PC-3 (cell line): Measurements from ENCODE around the gene PHRF1. TPM values are rescaled to one million over a fixed set of nuclear protein-coding genes. Genes with fewer than 3 reads are reported as not detected.

ENCODE experiments used
- ATAC-seq: fragments of 200-7000 bp; cut with Tn5 transposase; 2 replicates; pipeline ENCODE4 v1.9.1; 2020; ENCODE audit warnings: mild to moderate bottlenecking, moderate library complexity
- BruUV-seq: library from RNA; stranded (reverse); fragments of 400-500 nt; replicated peaks from 2 replicates; lab custom pipeline; 2021; lab: Mats Ljungman, UMichigan
- CTCF ChIA-PET: fragments of 300-600 bp; sonication (Branson Sonifier 250); formaldehyde crosslinking; loops from one replicate; lab custom pipeline; 2022; ENCODE audit warnings: antibody characterized with exemption; lab: Charles Lee
- POLR2A ChIA-PET: fragments of 300-600 bp; sonication (Branson Sonifier 250); formaldehyde crosslinking; loops from one replicate; lab custom pipeline; 2022; ENCODE audit warnings: antibody characterized with exemption; ENCODE audit not compliant: unreplicated experiment; lab: Charles Lee
- DNase-seq: peaks from one replicate; pipeline ENCODE4 v3.0.0-alpha.2; 2015
- H2AFZ ChIP-seq: fragments of 300-600 bp; sonication (generic); 2 replicates; pipeline ENCODE4 v1.6.0; 2016; ENCODE audit warnings: antibody characterized with exemption, low read length
- H3F3A ChIP-seq: fragments of 300-600 bp; sonication (generic); one replicate; pipeline ENCODE4 v1.6.0; 2017; ENCODE audit warnings: antibody characterized with exemption, low read length, control low read depth, mild to moderate bottlenecking; ENCODE audit not compliant: unreplicated experiment
- H3K27ac ChIP-seq: fragments of 300-600 bp; sonication (generic); 2 replicates; pipeline ENCODE4 v1.5.1; 2016; ENCODE audit warnings: mild to moderate bottlenecking, low read length
- H3K27me3 ChIP-seq: fragments of 300-600 bp; sonication (generic); 2 replicates; pipeline ENCODE4 v1.6.1; 2016; ENCODE audit warnings: low read length, mixed read lengths
- H3K36me3 ChIP-seq: fragments of 300-600 bp; sonication (generic); 2 replicates; pipeline ENCODE4 v1.6.1; 2016; ENCODE audit warnings: low read depth, mixed run types, low read length, mixed read lengths
- H3K4me1 ChIP-seq: fragments of 300-600 bp; sonication (generic); 2 replicates; pipeline ENCODE4 v1.5.1; 2016; ENCODE audit warnings: low read length; ENCODE audit not compliant: insufficient read depth
- H3K4me2 ChIP-seq: fragments of 300-600 bp; sonication (generic); 2 replicates; pipeline ENCODE4 v1.6.0; 2016; ENCODE audit warnings: low read length
- H3K4me3 ChIP-seq: fragments of 300-600 bp; sonication (generic); 2 replicates; pipeline ENCODE4 v1.5.1; 2016; ENCODE audit warnings: mild to moderate bottlenecking, low read length, mixed read lengths
- H3K79me2 ChIP-seq: fragments of 300-600 bp; sonication (generic); 2 replicates; pipeline ENCODE4 v1.6.1; 2017; ENCODE audit warnings: low read length, mixed read lengths
- H3K9ac ChIP-seq: fragments of 300-600 bp; sonication (generic); 2 replicates; pipeline ENCODE4 v1.6.0; 2016; ENCODE audit warnings: mild to moderate bottlenecking, low read length
- H3K9me2 ChIP-seq: fragments of 300-600 bp; sonication (generic); replicated peaks from 2 replicates; pipeline ENCODE4 v1.6.1; 2016; ENCODE audit warnings: mixed run types, low read length, mixed read lengths
- H3K9me3 ChIP-seq: fragments of 300-600 bp; sonication (generic); 2 replicates; pipeline ENCODE4 v1.6.1; 2016; ENCODE audit warnings: low read length, mixed read lengths
- H4K20me1 ChIP-seq: fragments of 300-600 bp; sonication (generic); 2 replicates; pipeline ENCODE4 v1.6.1; 2016; ENCODE audit warnings: low read length, mixed read lengths
- EZH2 ChIP-seq: fragments of 300-600 bp; sonication (generic); IDR thresholded peaks from one replicate; pipeline ENCODE4 v1.6.1; 2017; ENCODE audit warnings: antibody characterized with exemption, mild to moderate bottlenecking, low read length; ENCODE audit not compliant: unreplicated experiment
- EZH2phosphoT487 ChIP-seq: fragments of 300-600 bp; sonication (generic); IDR thresholded peaks from 2 replicates; pipeline ENCODE4 v1.6.1; 2018; ENCODE audit warnings: mild to moderate bottlenecking, antibody characterized with exemption, low read length, borderline replicate concordance
- intact Hi-C: fragments of 100-400 bp; cut with micrococcal nuclease; formaldehyde crosslinking; loops from 2 replicates; pipeline ENCODE4 v1.9.0; 2023
- total RNA-seq: library from RNA; depleted of rRNA; stranded (reverse); fragments of >200 nt; gene quantifications from 2 replicates; pipeline ENCODE4 v1.2.3, GENCODE V29; 2014
- TF ChIP-seq, protein P1 (sequence below): fragments of 300-600 bp; sonication (generic); conservative IDR thresholded peaks from 2 replicates; pipeline ENCODE4 v1.5.1; 2017; ENCODE audit warnings: antibody characterized with exemption, low read depth, mild to moderate bottlenecking, low read length

The PHRF1 gene
- total RNA-seq, 1 experiment from 2014 or later, result 41.4 TPM

DNA sequence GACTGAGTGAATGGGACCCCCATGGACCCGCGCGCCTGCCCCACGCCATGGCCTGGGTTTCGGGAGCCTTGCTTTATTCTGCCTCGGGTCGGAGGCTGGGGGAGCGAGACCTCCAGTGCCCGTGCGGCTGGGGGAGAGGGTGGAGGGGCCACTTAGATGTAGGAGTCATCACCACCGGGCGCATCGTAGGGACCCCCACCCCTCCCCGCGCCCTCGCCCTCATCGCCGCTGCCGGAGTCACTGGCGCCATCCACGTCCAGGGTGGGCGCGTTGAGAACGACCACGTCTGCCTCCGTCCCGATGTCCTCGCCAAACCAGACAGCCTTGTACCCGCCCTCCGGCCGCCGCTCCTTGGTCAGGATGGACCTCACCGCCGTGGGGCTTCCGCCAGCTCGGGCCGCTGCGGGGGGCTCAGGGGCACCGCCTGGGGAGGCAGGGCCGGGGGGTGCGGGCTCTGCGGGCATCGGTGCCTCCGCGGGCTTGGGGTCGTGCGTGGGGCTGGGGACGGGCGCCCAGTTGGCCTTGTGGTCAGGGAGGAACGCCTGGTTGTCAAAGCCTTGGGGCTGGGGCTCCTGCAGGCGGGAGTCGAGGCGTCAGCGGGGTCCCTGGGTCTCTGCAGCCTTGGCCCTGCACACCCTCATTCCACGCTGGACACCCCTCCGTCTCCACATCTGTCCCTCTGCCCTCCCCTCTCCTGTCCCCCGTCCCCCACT, 41.1 kb downstream of the PHRF1 start:
- no peak overlapping the region for H2AFZ ChIP-seq
- TF ChIP-seq EZH2phosphoT487, result no peak
- no peak for TF ChIP-seq EZH2
- TF ChIP-seq, protein P1, sequence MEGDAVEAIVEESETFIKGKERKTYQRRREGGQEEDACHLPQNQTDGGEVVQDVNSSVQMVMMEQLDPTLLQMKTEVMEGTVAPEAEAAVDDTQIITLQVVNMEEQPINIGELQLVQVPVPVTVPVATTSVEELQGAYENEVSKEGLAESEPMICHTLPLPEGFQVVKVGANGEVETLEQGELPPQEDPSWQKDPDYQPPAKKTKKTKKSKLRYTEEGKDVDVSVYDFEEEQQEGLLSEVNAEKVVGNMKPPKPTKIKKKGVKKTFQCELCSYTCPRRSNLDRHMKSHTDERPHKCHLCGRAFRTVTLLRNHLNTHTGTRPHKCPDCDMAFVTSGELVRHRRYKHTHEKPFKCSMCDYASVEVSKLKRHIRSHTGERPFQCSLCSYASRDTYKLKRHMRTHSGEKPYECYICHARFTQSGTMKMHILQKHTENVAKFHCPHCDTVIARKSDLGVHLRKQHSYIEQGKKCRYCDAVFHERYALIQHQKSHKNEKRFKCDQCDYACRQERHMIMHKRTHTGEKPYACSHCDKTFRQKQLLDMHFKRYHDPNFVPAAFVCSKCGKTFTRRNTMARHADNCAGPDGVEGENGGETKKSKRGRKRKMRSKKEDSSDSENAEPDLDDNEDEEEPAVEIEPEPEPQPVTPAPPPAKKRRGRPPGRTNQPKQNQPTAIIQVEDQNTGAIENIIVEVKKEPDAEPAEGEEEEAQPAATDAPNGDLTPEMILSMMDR, result no peak
- peaks cover 14% of the 10 kb centered on the region for H4K20me1 ChIP-seq
- no peaks in the 10 kb centered on the region for H3K9me3 ChIP-seq
- H3K27me3 ChIP-seq, result no peaks in the 10 kb centered on the region
- intact Hi-C loops, result loop anchor here (10.0 kb wide), 1 partner anchor 53 kb away; the partner anchor contains the start of genes LMNTD2 and RASSF7
- no TSS peak for BruUV-seq
- no peaks in the 10 kb centered on the region for H3K9me2 ChIP-seq
- no peak for ATAC-seq
- no peak overlapping the region for H3K27ac ChIP-seq
- DNase-seq, result no peak
- peaks cover 9% of the 10 kb centered on the region; the same call in 1 of the 2 replicates for H3K36me3 ChIP-seq
- no peak overlapping the region for H3K4me2 ChIP-seq
- H3K4me3 ChIP-seq, result no peak overlapping the region
- H3F3A ChIP-seq, result peaks cover 6% of the 10 kb centered on the region
- peaks cover 28% of the 10 kb centered on the region for H3K4me1 ChIP-seq
- H3K79me2 ChIP-seq, result peaks cover 8% of the 10 kb centered on the region; the same call in 1 of the 2 replicates
- POLR2A ChIA-PET, result no interaction called here
- H3K9ac ChIP-seq, result no peak overlapping the region
- CTCF ChIA-PET, result no interaction called here

DNA sequence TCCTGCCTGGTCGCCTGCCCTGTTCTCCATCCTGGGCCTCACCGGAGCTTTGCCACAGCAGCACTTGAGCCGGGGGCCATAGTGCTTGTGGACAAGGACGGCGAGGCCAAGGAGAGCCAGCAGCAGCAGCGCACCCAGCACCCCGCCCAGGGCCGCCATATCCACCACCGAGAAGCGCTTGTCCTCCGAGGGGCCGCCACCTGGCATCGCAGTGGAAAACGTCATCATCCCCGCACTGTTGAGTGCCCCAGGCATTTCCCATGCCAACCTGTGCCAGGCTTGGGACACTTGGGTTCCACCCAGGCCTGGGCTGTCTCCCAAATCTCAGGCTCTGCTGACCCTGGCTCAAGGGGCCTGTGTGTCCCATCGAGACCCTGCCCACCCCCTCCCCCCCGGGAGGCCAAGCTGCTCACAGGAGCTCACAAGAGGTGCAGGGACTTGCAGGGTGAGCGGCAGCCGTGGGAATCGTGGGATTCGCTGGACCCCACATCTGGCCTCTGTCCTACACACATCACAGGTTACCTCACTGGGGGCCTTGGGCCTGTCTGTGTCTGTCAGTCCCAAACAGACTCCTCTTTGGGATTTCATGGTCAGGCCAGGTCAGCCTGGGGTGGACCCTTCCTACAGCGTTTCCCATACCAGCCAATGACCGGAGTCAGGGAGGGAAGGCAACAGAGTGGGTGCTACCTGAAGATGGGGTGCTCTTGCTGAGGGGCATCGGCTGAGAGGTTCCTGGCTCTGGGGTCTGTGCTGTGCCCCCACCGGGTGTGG, 41.8 kb downstream of the PHRF1 start:
- ATAC-seq (no peak), DNase-seq (no peak)
- Histone ChIP-seq H3K27ac (no peak overlapping the region), H3K27me3 (no peaks in the 10 kb centered on the region), H3K4me2 (no peak overlapping the region), H3K9ac (no peak overlapping the region), H3K79me2 (peaks cover 8% of the 10 kb centered on the region; the same call in 1 of the 2 replicates), H4K20me1 (peaks cover 6% of the 10 kb centered on the region), H3K4me1 (peaks cover 25% of the 10 kb centered on the region), H3F3A (no peaks in the 10 kb centered on the region), H3K36me3 (peaks cover 3% of the 10 kb centered on the region; the same call in 1 of the 2 replicates), H3K9me2 (no peaks in the 10 kb centered on the region), H2AFZ (no peak overlapping the region), H3K4me3 (no peak overlapping the region), H3K9me3 (no peaks in the 10 kb centered on the region)
- CTCF ChIA-PET, result no interaction called here
- BruUV-seq, result no TSS peak
- TF ChIP-seq EZH2 (no peak), EZH2phosphoT487 (no peak)
- TF ChIP-seq, protein P1, result no peak
- intact Hi-C loops, result loop anchor here (10.0 kb wide), 1 partner anchor 53 kb away; the partner anchor contains the start of genes LMNTD2 and RASSF7
- POLR2A ChIA-PET, result no interaction called here
